GM19025 (cell line): ENCODE data around the gene GABRQ.

Source experiments
- ATAC-seq: cut with Tn5 transposase; IDR thresholded peaks from one replicate; pipeline ENCODE4 v1.9.1; 2021; ENCODE audit warnings: mild to moderate bottlenecking, low read depth, moderate library complexity; ENCODE audit not compliant: unreplicated experiment

GABRQ gene

DNA sequence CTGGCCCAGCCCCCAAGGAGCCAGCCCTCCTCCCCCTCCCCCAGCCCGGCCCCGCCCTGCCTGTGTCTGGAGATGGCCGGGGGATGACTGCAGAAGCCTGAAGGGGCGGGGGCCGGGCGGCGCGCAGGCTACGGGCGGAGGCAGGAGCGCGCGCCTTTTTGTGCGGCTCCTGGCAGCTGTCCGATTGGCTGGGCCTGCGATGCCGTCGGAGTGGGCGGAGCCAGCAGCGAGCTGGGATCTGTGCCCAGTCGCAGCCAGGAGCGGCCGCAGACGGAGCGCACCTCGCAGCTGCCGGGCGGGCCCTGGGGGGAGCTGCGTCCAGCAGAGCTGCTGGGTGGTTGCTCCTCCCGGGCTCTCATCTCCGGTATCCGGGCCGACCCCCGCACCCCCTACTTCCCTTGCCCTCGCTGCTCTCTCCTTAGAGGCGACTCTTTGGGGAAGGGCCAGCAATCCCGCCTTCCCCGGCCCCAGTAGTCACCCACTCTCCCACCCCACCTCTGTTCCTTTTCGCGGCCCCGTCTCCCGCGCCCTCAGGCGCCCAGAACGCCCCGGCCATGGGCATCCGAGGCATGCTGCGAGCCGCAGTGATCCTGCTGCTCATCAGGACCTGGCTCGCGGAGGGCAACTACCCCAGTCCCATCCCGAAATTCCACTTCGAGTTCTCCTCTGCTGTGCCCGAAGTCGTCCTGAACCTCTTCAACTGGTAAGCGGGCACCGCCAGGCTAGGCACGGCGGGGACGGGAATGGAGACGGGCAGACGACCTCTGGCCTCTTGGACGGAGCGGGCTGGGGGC, at the start of gene GABRQ:
Gene GABRQ (plus strand): TSS at position 247 of the 794 bp plus-strand sequence. CDS start 308 bp downstream, at position 555.
- ATAC-seq: no peak

DNA sequence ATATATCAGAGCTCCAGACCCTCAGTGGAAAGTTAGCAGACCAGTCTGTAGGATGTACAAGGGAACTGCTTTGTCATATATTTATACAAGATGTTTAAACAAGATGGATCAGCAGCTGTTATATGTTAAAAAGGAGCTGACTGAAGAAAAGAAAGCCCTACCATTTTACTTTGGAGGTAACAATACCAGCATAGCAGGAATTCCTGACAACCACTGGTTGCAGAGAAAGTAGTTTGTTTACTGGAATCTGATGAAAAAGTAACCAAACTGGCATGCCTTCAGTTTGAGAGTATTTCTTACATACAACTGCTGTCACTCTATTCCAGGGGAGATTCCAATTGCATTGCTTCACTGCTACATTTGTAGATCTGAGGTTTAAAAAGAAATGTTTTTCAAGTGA, 49.5 kb upstream of the GABRQ start:
- no peak for ATAC-seq

DNA sequence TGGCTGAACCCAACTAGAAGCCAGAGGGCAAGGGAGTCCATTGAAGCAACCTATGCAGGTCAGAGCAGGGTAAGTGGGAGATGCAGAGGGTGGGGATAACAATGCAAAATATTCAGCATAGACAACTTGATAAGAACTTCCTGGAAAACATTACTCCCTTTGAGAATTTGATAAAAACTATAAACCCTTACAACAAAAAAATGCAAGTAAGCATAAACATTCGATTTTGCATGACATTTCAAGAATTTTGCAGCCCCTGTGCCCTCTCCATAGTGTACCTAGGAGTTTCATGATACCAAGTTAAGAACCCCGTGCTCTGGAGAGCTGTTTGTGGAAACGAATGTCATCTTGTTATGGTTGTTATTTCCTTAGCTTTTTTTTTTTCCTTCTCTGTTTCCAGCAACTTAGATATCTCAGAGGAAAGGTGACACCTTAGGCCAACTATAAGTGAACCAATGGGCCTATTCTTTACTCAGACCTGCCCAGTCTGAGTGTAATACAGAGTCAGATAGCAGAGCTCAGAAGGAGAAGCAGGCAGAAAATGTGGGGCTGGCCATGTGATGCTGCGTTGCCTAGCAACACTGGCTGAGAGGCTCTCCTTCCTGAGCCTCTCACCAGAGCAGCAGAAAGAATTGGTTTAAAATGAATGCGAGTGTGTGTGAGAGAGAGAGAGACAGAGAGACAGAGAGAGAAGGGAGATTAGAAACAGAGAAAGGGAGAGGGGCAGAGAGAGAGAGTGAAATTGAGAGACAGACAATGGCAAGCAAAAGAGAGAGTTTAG, 36.7 kb upstream of the GABRQ start:
- no peak for ATAC-seq

DNA sequence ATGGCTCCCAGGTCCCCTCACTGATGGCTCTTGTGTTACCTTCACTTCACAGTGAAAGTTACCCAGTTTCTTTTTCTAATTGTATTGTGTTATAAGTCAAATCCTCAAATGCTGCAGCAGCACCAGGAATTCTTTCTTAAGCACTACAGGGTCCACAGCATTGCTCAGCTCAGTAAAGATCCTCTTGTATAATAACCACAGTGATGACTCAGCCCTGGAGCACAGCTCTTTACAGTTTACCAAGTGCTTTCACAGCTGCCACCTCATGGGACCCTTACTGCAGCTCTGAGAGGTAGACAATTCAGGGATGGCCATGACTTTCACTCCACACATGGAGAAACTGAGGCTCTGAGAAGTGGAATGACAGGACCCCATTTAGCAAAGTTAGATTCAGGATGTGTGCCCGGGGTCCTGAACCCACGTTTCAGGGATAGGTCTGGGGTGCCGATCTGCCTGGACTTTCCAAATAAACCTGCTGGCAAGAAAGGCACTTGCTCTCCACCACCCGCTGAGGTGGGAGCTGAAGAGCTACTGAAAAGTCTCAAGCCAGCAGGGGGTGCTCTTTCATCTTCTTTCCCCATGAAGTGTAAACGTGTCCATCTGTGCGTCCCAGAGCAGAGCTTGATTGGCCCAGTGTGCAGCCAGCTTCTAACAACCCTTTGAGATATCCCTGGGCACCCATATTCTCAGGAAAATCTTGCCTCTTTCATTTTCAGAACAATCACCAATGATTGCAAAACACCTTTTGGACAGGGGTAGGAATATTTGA, 35.7 kb upstream of the GABRQ start:
- ATAC-seq: no peak

DNA sequence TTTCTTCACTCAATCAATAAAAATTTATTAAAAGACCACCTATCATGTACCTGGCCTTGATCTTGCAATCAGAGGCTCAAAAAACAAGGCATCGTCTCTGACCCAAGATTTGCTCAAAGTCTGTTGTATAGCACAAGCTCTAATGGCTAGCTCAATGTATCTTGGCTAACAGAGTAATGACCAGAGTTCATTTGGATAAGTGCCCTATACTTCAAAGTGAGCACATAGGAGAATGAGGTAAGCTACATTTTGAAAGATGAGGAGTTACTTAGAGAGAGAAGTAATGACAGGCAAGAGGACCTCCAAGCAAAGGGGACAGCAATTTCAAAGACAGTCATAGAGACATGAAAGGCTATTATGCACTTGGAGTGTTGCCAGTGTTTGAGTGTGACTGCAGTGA, 22.9 kb upstream of the GABRQ start:
- no peak for ATAC-seq

DNA sequence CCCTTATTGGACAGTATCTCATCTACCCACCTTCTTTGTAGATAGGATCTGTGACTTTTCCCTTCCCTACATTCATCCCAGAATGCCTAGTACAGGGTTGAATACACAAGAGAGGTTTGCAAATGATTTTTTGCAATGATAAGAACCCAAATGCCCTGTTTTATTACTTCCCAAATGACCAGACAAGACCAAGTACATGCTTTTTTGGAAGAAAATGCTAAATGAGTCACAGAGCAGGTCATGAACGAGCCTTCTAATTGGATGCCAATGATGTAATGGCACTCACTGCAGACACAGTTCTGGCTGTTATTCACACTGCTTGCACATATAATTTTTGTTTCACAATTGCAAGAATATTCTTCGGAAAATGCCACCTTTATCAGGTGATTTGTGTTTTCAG, 17.8 kb upstream of the GABRQ start:
- no peak for ATAC-seq

DNA sequence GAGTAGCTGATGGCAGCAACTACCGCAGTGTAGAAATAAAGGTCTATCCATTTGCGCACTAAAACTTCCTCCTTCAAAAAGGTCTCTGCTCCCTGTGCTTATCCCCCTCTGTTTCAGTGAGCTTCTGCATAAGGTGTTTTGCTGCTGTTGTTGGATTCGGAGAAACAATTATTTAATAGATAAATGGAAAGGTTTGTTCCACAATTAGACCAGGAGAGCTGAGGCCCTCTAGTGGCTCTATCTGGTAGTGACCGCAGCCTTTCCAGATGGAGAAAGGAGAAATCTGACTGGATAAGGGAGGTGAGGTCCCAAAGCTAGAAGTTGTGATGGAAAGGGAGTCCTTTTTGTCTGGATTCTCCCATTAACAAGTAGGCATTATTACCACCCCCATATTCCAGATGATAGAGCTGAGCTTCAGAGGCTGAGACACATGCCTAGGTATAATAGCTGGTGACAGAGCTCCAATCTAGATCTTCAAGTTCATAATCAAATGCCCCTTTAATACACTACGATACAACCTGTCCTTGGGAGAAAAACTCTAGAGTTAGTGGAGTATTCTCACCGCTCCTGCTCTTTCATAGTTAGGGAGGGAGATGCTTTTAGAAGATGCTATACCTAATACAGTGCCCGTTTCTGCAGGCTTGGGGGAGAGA, 5.1 kb upstream of the GABRQ start:
- ATAC-seq: no peak

DNA sequence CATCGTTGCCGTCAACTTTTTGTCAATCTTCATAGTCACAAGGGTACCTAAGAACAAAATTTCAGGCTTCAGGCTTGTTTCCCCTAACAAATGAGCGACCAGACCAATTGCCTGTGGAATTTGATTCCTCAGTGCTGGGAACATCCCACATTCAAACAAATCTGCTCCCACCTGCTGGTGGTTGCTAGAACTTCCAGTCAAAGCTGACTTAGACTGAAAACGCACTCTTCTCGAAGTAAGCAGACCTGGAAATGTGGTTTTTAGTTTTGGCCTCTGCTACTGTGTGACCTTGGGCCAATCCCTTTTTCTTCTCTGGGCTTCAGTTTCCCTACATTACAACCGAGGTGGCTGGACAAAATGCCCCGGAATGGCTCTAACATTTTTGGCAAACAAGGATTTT, 1.8 kb upstream of the GABRQ start:
- ATAC-seq: no peak

DNA sequence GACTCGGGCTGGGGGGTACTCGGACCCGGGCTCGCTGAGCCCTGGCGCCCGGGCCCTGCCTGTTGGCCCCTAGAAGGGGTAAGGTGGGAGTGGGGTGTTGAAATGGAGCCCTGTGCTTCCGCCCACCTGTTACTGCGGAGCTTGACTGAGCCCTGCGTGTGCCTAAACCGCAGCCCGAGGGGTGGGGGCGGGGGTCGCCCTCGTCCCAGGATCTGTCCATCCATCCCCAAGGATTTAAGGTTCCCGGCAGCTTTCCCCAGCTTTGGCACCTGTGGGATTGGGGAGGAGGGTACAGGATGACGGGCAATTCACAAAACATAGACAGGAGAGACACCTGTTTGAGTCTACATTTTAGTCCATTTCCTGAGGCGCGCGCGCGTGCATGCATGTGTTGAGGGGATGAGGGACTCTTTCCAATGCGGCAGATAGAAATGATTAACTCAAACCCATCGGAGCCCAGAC, 779 bp downstream of the GABRQ start:
- no peak for ATAC-seq

DNA sequence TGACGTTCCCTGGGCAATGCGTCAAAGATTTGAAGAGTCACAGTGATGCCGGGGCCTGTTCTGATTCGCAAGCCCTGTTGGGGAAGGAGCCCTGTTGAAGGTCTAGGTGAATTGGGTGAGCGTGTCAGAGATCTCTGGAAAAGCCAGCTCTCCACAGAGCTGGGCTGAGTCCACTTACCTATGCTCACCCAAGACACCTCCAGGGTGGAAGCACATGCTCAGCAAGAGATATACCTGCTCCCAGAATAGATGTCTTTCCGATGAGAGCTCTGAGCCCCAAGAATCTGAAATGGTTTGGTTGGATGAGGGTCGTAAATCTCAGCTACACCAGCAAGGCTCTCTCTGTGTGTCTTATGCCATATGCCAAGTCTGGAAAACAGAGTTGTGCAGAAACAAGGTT, 1.7 kb downstream of the GABRQ start:
- ATAC-seq: no peak

DNA sequence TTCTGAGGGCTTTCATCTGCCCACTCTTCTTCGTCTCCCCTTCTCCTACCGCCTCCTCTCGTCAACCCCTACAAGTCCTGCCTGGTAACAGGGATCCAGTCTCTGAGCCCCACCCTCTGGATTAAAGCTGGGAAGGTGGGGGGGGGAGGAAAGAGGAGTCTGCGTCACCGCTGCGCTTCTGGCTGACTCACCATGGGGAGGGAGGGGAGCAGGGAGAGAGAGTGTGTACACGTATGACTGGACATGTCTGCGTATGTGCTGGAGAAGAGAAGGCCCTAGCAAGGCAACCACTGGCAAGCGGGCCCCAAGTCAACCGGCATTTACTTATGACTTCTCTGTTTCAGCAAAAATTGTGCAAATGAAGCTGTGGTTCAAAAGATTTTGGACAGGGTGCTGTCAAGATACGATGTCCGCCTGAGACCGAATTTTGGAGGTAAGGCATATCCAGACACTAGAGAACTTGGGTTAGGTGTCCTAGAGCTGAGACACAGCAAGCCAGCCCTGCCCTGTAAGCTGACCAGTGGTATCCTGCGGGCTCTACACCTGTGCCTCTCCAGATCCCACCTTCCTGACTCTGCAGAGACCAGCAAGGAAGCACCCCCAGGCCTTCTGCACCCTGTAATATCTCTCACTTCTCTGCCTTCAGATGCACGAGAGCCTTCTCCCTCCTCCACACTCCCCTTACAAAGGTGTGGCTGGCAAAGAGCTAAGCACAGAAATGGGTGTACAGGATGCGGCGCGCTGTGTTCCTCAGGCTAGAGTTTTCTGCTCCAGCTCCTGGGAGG, 2.5 kb downstream of the GABRQ start:
- no peak for ATAC-seq

DNA sequence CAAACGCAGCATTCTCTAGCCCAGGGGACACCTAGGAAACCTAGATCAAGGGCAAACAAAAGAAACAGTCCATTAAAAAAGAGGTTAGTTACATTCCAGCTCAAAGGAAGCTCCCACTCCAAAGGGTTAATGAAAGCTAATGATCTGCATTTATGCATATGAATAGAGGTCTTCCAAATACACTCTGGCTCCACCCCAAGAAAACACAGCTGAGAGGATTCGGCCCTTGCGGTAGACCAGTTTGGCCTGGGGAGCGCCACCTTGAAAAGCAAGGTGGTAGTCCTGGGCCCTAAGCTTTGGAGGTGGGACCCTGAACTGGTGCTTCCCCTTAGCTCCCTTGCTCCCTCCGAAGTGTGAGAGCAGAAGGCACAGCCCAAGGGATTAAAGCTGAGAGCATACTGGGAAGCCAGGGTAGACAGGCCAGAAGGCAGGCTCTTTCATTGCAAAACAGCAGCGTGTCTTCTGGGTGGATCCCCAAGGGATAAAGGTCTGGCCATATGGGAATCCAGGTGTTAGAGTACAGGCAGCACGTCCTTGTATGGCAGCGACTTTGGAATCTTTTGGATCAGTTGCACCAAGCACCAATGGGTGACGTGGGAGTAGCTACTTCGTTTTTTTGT, 3.7 kb downstream of the GABRQ start:
- no peak for ATAC-seq

DNA sequence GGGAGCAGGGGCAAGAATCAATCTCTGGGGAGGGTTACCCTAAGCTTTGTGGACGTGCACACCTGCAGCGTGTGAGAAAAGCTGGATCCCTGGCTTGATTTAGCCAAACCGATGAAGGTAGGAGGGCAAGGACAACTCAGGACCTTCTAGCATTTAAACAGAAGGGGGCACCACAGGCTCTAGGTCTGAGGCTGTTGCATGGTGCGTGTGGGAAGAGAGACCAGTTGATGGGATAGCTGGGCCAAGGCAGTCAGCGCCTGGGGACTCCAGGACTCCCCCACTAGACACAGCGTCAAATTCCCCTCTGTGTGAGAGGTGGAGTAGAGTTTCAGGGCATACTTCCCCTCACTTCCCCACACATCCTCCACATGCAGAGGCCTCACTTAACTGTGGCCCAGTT, 4.3 kb downstream of the GABRQ start:
- ATAC-seq: no peak

DNA sequence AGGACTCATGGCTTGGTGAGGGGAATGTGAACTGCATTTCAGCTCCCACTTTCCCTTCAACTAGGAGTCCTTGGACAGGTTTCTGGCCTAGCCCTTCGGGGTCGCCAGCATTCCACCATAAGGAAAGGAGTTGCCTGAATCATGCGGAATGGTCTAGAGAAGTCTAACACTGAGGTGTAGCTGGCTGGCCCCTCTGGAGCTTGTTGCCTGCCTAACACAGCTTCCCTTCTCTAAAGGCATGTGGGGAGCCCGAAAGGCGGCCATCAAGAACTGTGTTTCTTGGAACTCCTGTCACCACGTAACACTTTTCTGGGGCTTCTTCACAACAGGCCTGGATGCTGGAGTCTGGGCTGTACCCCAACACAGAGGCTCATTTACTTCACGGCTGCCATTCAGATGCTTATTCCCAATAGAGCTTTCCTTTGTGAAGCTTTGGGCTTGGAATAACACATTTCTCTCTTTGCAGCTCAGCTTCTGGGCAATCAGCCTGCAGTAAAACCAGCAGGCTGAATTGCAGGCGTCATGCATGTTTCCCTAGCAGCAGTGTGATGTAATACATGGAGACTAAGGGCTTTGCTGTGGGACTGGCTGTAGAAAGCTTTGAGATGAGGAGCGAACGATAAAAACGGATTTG, 5.4 kb downstream of the GABRQ start:
- no peak for ATAC-seq

DNA sequence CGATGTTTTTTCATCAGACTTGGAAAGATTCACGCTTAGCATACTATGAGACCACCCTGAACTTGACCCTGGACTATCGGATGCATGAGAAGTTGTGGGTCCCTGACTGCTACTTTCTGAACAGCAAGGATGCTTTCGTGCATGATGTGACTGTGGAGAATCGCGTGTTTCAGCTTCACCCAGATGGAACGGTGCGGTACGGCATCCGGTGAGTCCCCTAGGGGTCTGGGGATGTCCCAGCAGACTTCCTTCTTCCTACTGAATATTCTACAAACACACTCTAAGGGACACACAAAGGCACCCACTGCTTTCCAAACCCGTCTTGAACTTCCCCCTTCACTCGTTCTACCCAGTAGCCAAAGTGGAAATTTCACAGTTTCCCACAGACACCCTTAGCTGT, 9.3 kb downstream of the GABRQ start:
- no peak for ATAC-seq

DNA sequence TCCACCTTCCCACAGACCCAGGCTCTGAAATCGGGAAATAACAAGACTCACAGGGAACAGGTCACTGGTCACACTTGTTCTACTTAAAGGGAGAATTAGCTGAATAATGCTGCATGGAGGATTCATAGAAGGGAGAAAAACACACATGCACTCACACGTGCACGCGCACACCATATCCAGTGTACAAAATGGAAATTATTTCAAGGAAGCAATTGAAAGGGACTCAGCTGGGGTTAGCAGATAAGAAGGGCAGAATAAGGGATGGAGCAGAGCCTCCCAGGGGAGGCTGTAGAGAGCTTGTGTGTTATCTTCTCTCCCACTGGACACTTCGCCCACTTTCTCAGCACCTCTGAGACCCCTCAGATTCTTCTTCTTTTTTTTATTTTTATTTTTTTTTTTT, 10.3 kb downstream of the GABRQ start:
- ATAC-seq: no peak

DNA sequence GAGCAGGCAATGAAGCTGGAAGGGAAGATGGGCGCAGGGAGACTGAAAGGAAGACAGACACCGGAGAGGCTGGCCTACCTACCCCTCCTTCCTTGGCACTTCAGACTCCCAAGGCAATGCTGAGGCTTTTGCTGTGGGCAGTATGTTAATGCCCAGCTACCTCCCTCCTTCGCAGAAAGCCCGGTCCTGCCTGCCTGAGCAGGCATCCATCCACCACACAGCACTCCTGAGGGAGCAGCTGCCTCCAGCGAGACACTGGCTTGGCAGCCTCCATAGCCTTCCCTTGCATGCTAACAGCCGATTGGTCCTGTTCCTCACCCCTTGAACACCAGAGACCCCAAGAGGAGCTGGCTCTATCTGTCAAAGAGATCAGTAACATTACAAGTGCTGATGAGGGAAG, 14.4 kb downstream of the GABRQ start:
- no peak for ATAC-seq

DNA sequence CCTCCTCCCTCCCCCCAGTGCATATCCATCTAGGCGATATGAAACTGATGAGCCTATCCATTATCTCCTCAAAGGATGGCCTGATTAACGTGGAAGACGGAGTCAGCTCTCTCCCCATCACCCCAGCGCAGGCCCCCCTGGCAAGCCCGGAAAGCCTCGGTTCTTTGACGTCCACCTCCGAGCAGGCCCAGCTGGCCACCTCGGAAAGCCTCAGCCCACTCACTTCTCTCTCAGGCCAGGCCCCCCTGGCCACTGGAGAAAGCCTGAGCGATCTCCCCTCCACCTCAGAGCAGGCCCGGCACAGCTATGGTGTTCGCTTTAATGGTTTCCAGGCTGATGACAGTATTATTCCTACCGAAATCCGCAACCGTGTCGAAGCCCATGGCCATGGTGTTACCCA, 14.8 kb downstream of the GABRQ start:
- no peak for ATAC-seq

DNA sequence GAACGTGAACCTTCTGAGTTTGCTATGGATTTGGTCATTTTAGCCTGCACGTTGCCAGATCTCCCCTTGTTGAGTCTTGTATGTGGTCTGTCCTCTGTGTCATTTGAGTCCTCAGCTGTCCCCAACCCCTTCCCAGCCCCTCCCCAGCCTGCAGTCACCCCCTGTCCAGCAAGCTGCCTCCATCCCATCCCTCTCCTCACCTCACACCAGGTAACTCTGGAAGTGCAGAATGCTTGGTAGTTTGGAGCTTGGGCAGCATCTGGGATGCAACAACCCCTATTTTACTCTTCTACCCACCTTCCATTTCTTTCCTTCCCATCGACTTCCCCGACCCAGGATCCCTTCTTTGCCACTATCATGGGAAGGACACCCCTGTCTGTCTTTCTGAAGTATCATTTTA, 18.4 kb downstream of the GABRQ start:
- ATAC-seq: no peak
